ENCODE results near the gene BASP1. TPM values are rescaled to one million over a fixed set of nuclear protein-coding genes. Genes with fewer than 3 reads are reported as not detected.

The BASP1 gene
- total RNA-seq, 2 donors from 2014 or later, result 60.3 to 63.0 TPM

GRCh38 chr5:17277907-17278306 is 60.5 kb downstream of the BASP1 start:
- Histone ChIP-seq H3K9ac (ENCODE audit: extremely low read depth, low read length, poor library complexity, severe bottlenecking) (no peak overlapping the region), H3K36me3 (ENCODE audit: control insufficient read depth, insufficient read depth, low read length) (peaks cover 28% of the 10 kb centered on the region), H3K9me3 (ENCODE audit: control insufficient read depth, low read length) (no peaks in the 10 kb centered on the region), H3K27ac (ENCODE audit: low read depth, low read length) (no peak overlapping the region), H3K4me1 (ENCODE audit: control insufficient read depth, insufficient read depth, low read length) (no peaks in the 10 kb centered on the region), H3K27me3 (ENCODE audit: control insufficient read depth, insufficient read depth, low read length, poor library complexity, severe bottlenecking) (no peaks in the 10 kb centered on the region), H3K4me3 (ENCODE audit: low read length) (no peak overlapping the region)
- Mint-ChIP-seq H3K4me3 (no peak overlapping the region), H3K27ac (no peak overlapping the region), H3K27me3 (ENCODE audit: insufficient read depth) (no peaks in the 10 kb centered on the region), H3K9me3 (no peaks in the 10 kb centered on the region), H3K4me1 (no peaks in the 10 kb centered on the region), H3K36me3 (ENCODE audit: low read depth) (peaks cover 21% of the 10 kb centered on the region)
- no peak for TF ChIP-seq CTCF (conservative IDR thresholded peaks at IDR 0.05)
- DNase-seq, result no peak
- WGBS, 2 experiments (ENCODE audit: insufficient coverage in 1 of 2, insufficient read length in 1 of 2), result 93% methylated on average over 5 of the region's 5 CpGs; no CpG with 5 or more reads in 1 of the 2 experiments

GRCh38 chr5:17278931-17279330 is 61.5 kb downstream of the BASP1 start:
- WGBS, 2 experiments (ENCODE audit: insufficient coverage in 1 of 2, insufficient read length in 1 of 2), result 94 to 96% methylated on average over 6 to 7 of the region's 7 CpGs

GRCh38 chr5:17279487-17279886 is 62.1 kb downstream of the BASP1 start:
- no peaks in the 10 kb centered on the region for H3K9me3 ChIP-seq (ENCODE audit: control insufficient read depth, low read length)
- no peak overlapping the region for H3K9ac ChIP-seq (ENCODE audit: extremely low read depth, low read length, poor library complexity, severe bottlenecking)
- no peak for TF ChIP-seq CTCF (conservative IDR thresholded peaks at IDR 0.05)
- Mint-ChIP-seq H3K27ac (no peak overlapping the region), H3K4me1 (no peaks in the 10 kb centered on the region), H3K27me3 (ENCODE audit: insufficient read depth) (no peaks in the 10 kb centered on the region), H3K9me3 (no peaks in the 10 kb centered on the region), H3K36me3 (ENCODE audit: low read depth) (peaks cover 19% of the 10 kb centered on the region), H3K4me3 (no peak overlapping the region)
- no peaks in the 10 kb centered on the region for H3K27me3 ChIP-seq (ENCODE audit: control insufficient read depth, insufficient read depth, low read length, poor library complexity, severe bottlenecking)
- peaks cover 24% of the 10 kb centered on the region for H3K36me3 ChIP-seq (ENCODE audit: control insufficient read depth, insufficient read depth, low read length)
- no peak overlapping the region for H3K27ac ChIP-seq (ENCODE audit: low read depth, low read length)
- H3K4me3 ChIP-seq (ENCODE audit: low read length), result no peak overlapping the region
- no peaks in the 10 kb centered on the region for H3K4me1 ChIP-seq (ENCODE audit: control insufficient read depth, insufficient read depth, low read length)
- DNase-seq, result no peak
- WGBS, 2 experiments (ENCODE audit: insufficient coverage in 1 of 2, insufficient read length in 1 of 2), result 95 to 100% methylated on average over 2 of the region's 2 CpGs

More at GRCh38 chr5:17278931-17279330, 61.5 kb downstream of the BASP1 start:
- no peaks in the 10 kb centered on the region for H3K9me3 Mint-ChIP-seq
- Histone ChIP-seq H3K27me3 (ENCODE audit: control insufficient read depth, insufficient read depth, low read length, poor library complexity, severe bottlenecking) (no peaks in the 10 kb centered on the region), H3K36me3 (ENCODE audit: control insufficient read depth, insufficient read depth, low read length) (peaks cover 28% of the 10 kb centered on the region), H3K9ac (ENCODE audit: extremely low read depth, low read length, poor library complexity, severe bottlenecking) (no peak overlapping the region), H3K9me3 (ENCODE audit: control insufficient read depth, low read length) (no peaks in the 10 kb centered on the region), H3K27ac (ENCODE audit: low read depth, low read length) (no peak overlapping the region), H3K4me3 (ENCODE audit: low read length) (no peak overlapping the region), H3K4me1 (ENCODE audit: control insufficient read depth, insufficient read depth, low read length) (no peaks in the 10 kb centered on the region)
- H3K4me1 Mint-ChIP-seq, result no peaks in the 10 kb centered on the region
- peaks cover 21% of the 10 kb centered on the region for H3K36me3 Mint-ChIP-seq (ENCODE audit: low read depth)
- H3K4me3 Mint-ChIP-seq, result no peak overlapping the region
- TF ChIP-seq CTCF (conservative IDR thresholded peaks at IDR 0.05), result no peak
- H3K27ac Mint-ChIP-seq, result no peak overlapping the region
- no peak for DNase-seq
- H3K27me3 Mint-ChIP-seq (ENCODE audit: insufficient read depth), result no peaks in the 10 kb centered on the region
